HEK293T (cell line): Measurements from ENCODE around the gene SEC11A.
"Not testable (repeated sequence)": the region's sequence is repeated elsewhere in the genome, so short reads cannot be mapped to it uniquely, and the experiment has no call there.

Experiments used
- CTCF ChIA-PET: fragments of 350-600 bp; formaldehyde crosslinking; extraction: SDS; loops from one replicate; lab custom pipeline; 2021; ENCODE audit warnings: antibody characterized with exemption, inconsistent platforms; lab: Yijun Ruan, JAX
- POLR2A ChIA-PET: fragments of 350-600 bp; formaldehyde crosslinking; extraction: SDS; loops from one replicate; lab custom pipeline; 2020; ENCODE audit warnings: antibody characterized with exemption, inconsistent platforms; lab: Yijun Ruan, JAX
- DNase-seq: peaks from one replicate; pipeline ENCODE4 v3.0.0; 2012; ENCODE audit warnings: mixed read lengths; ENCODE audit errors: extremely low spot score
- ARNT ChIP-seq: fragments of 450-650 bp; IDR thresholded peaks from 2 replicates; pipeline ENCODE4 v1.6.1; 2017; ENCODE audit warnings: mild to moderate bottlenecking
- BHLHE40 ChIP-seq: fragments of 450-650 bp; IDR thresholded peaks from 2 replicates; pipeline ENCODE4 v1.6.1; 2016; ENCODE audit warnings: mild to moderate bottlenecking, moderate library complexity, borderline replicate concordance
- CTBP1 ChIP-seq: fragments of 450-650 bp; IDR thresholded peaks from 2 replicates; pipeline ENCODE4 v1.6.1; 2016; ENCODE audit warnings: borderline replicate concordance
- ELF4 ChIP-seq: fragments of 450-650 bp; IDR thresholded peaks from 2 replicates; pipeline ENCODE4 v1.6.1; 2017; ENCODE audit warnings: antibody characterized with exemption
- FOXA1 ChIP-seq: fragments of 450-650 bp; IDR thresholded peaks from 2 replicates; pipeline ENCODE4 v1.6.1; 2016; ENCODE audit warnings: mild to moderate bottlenecking
- FOXK2 ChIP-seq: fragments of 450-650 bp; IDR thresholded peaks from 2 replicates; pipeline ENCODE4 v1.6.1; 2016; ENCODE audit warnings: mild to moderate bottlenecking
- FOXM1 ChIP-seq: fragments of 450-650 bp; IDR thresholded peaks from 2 replicates; pipeline ENCODE4 v1.6.1; 2017; ENCODE audit warnings: mild to moderate bottlenecking, borderline replicate concordance
- HDGF ChIP-seq: fragments of 450-650 bp; IDR thresholded peaks from 2 replicates; pipeline ENCODE4 v1.6.1; 2017; ENCODE audit warnings: antibody characterized with exemption, borderline replicate concordance
- L3MBTL2 ChIP-seq: fragments of 450-650 bp; conservative IDR thresholded peaks from 2 replicates; pipeline ENCODE4 v1.6.1; 2016; ENCODE audit warnings: mild to moderate bottlenecking
- LEF1 ChIP-seq: fragments of 450-650 bp; IDR thresholded peaks from 2 replicates; pipeline ENCODE4 v1.6.1; 2017; ENCODE audit warnings: mild to moderate bottlenecking, borderline replicate concordance
- NFRKB ChIP-seq: fragments of 450-650 bp; IDR thresholded peaks from 2 replicates; pipeline ENCODE4 v1.6.1; 2016; ENCODE audit warnings: mild to moderate bottlenecking, moderate library complexity
- SP1 ChIP-seq: fragments of 450-650 bp; IDR thresholded peaks from 2 replicates; pipeline ENCODE4 v1.6.1; 2017
- SUZ12 ChIP-seq: fragments of 450-650 bp; IDR thresholded peaks from 2 replicates; pipeline ENCODE4 v1.6.1; 2016; ENCODE audit warnings: mild to moderate bottlenecking
- TARDBP ChIP-seq: fragments of 450-650 bp; IDR thresholded peaks from 2 replicates; pipeline ENCODE4 v1.6.1; 2016
- ZNF384 ChIP-seq: fragments of 450-650 bp; IDR thresholded peaks from 2 replicates; pipeline ENCODE4 v1.6.1; 2016
- TF ChIP-seq, protein P1 (sequence below): fragments of 450-650 bp; IDR thresholded peaks from 2 replicates; pipeline ENCODE4 v1.6.1; 2016

The SEC11A gene

DNA sequence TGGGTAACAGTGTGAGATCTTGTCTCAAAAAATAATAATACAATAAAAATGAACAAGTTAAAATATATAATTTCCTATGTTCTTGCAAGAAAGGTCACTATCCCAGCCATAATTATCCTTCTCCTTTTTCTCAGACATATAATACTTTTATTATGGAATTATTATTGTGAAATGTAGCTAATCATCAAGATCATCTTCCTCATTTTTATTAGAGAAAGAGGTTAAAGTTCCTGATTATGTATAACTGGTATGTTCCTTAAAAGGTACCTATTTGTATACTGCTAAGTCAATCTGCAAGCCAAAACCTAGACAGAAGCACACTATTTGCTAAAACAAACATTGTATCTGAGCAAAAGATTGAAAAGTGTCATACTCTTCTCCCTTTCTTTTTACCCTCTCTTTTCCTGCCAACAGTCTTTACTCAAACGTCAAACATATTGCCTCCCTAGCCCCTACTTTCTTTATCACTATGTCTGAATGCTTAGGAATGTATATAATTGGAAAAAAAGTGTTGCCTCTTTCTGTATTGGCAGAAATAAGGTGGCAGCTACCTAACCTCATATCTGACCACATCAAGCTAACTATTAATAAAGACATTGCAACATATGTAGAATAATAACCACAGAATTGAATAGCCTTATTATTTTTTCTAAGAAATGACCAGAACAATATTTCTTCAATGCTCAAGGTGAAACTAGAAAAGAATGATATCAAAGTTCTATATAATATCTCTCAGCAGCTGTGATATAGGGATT is 18.5 kb downstream of the SEC11A start:
- TF ChIP-seq, protein P1, sequence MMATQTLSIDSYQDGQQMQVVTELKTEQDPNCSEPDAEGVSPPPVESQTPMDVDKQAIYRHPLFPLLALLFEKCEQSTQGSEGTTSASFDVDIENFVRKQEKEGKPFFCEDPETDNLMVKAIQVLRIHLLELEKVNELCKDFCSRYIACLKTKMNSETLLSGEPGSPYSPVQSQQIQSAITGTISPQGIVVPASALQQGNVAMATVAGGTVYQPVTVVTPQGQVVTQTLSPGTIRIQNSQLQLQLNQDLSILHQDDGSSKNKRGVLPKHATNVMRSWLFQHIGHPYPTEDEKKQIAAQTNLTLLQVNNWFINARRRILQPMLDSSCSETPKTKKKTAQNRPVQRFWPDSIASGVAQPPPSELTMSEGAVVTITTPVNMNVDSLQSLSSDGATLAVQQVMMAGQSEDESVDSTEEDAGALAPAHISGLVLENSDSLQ: no peak
- no peak for TF ChIP-seq ELF4

DNA sequence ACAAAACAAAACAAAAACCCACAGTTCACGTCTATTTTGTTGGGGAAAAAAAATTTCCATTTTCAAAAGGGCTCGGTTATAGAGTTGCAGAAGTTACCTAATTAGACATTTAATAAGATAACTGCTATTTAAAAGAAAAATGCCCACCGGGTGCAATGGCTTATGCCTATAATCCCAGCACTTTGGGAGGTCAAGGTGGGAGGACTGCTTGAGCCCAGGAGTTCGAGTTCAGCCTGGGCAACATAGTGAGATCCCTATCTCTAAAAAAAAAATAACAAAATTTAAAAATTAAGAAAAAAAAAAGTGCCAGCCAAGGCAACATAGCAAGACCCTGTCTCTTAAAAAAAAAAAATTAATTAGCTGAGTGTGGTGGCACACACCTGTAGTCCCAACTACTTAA is 19.2 kb downstream of the SEC11A start:
- CTCF ChIA-PET: interaction anchor here (0.6 kb wide), 1 partner anchor 28 kb away, joined by 3 read pairs; no protein-coding TSS in a partner anchor
- POLR2A ChIA-PET: no interaction called here
- TF ChIP-seq TARDBP (no peak), L3MBTL2 (no peak), HDGF (no peak), FOXK2 (no peak), CTBP1 (no peak), SUZ12 (no peak), ARNT (no peak), ZNF384 (no peak), FOXA1 (no peak), NFRKB (no peak), ELF4 (no peak), FOXM1 (no peak), LEF1 (no peak), SP1 (no peak), BHLHE40 (no peak)
- TF ChIP-seq, protein P1: no peak
- no peak for DNase-seq

More for the DNA sequence above, 18.5 kb downstream of the SEC11A start:
- POLR2A ChIA-PET: no interaction called here
- no peak for DNase-seq
- CTCF ChIA-PET: interaction anchor here (0.6 kb wide), 2 partner anchors 28 to 183 kb away, joined by 3 read pairs; no protein-coding TSS in a partner anchor

DNA sequence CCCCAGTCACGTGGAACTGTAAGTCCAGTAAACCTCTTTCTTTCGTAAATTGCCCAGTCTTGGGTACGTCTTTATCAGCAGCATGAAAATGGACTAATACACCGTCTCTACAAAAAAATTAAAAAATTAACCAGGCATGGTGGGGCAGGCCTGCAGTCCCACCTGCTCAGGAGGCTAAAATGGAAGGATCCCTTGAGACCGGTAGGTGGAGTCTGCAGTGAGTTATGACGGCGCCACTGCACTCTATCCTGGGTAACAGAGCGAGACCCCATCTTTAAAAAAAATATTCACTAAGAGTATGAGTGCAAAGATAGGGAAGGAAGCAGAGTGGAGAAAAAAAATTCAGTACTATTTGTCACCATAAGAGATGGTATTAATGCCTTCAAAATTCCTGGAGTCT is 25.6 kb downstream of the SEC11A start:
- POLR2A ChIA-PET: no interaction called here
- CTCF ChIA-PET: no interaction called here
- TF ChIP-seq SP1: no peak
- DNase-seq: no peak

DNA sequence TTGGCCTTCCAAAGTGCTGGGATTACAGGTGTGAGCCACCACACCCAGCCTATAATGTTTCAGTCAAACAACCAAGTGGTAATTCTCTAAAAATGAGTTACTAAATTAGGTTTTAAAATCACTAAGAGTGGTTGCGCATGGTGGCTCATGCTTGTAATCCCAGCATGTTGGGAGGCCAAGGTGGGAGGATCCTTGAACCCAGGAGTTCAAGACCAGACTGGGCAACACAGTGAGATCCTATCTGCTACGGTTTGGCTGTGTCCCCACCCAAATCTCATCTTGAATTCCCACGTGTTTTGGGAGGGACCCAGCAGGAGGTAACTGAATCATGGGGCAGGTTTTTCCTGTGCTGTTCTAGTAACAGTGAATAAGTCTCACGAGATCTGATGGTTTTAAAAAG is 26.1 kb downstream of the SEC11A start:
- CTCF ChIA-PET: no interaction called here

DNA sequence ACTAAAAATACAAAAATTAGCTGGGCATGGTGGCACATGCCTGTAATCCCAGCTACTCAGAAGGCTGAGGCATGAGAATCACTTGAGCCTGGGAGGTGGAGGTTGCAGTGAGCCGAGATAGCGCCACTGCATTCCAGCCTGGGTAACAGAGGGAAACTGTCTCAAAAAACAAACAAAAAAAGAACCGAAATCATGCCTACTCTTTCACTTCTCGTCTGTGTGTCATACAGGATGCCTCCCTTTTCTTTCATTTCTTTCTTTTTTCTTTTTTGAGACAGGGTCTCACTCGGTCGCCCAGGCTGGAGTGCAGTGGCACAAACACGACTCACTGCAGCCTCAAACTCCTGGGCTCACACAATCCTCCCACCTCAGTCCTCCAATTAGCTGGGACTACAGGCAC is 29.5 kb downstream of the SEC11A start:
- CTCF ChIA-PET: interaction anchor here (0.6 kb wide), 1 partner anchor 16 kb away, joined by 5 read pairs; no protein-coding TSS in a partner anchor
- POLR2A ChIA-PET, DNase-seq: not testable (repeated sequence)

More for the DNA sequence above, 26.1 kb downstream of the SEC11A start:
- DNase-seq: no peak
- POLR2A ChIA-PET: no interaction called here
- TF ChIP-seq LEF1 (no peak), FOXA1 (no peak), NFRKB (no peak), ARNT (no peak), SUZ12 (no peak), HDGF (no peak), ELF4 (no peak), FOXK2 (no peak), FOXM1 (no peak), SP1 (no peak)
- TF ChIP-seq, protein P1: no peak

DNA sequence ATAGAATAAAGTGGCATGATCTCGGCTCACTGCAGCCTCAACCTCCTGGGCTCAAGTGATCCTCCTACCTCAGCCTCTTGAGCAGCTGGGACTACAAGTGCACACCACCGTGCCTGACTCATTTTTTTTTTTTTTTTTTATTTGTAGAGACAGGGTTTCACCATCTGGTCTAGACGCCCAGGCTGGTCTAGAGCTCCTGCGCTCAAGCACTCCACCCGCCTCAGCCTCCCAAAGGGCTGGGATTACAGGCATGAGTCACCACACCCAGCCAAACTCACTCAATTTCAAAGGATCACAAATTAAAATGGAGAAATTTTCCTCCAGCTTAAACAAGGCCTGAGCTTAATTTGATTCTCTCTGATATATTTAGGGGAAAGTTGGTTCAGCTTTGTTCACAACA is 30.6 kb downstream of the SEC11A start:
- POLR2A ChIA-PET: interaction anchor here (1.1 kb wide), 1 partner anchor 31 kb away, joined by 8 read pairs; the partner anchor contains the start of gene SEC11A
- TF ChIP-seq SP1: no peak
- TF ChIP-seq FOXM1: no peak
- TF ChIP-seq ZNF384: peak; percentile 74
- DNase-seq: no peak
- CTCF ChIA-PET: no interaction called here

DNA sequence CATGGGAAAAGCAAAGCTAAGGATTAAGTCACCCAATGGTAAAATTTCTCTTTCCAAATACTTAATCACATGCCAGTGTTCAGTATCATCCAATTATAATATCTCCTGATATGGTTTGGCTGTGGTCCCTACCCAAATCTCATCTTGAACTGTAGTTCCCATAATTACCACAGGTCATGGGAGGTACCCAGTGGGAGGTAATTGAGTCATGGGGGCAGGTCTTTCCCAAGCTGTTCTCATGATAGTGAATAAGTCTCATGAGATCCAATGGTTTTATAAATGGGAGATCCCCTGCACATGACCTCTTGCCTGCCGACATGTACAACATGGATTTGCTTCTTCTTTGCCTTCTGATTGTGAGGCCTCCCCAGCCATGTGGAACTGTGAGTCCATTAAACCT is 31.8 kb downstream of the SEC11A start:
- no peak for DNase-seq
- no peak for TF ChIP-seq HDGF
- TF ChIP-seq FOXA1: no peak
- no peak for TF ChIP-seq ZNF384
- no peak for TF ChIP-seq L3MBTL2
- TF ChIP-seq, protein P1: no peak
- TF ChIP-seq ELF4: no peak
- TF ChIP-seq FOXM1: no peak
- POLR2A ChIA-PET: no interaction called here
- CTCF ChIA-PET: no interaction called here
